RWPE1 (cell line): ENCODE data around the gene CD2AP.

Source experiments
- CTCF ChIA-PET: fragments of 350-600 bp; sonication (Branson Sonifier 250); formaldehyde crosslinking; extraction: SDS; loops from one replicate; lab custom pipeline; 2021; lab: Yijun Ruan, JAX
- POLR2A ChIA-PET: fragments of 400-600 bp; formaldehyde crosslinking; extraction: SDS; loops from one replicate; lab custom pipeline; 2020; ENCODE audit warnings: antibody characterized with exemption; ENCODE audit not compliant: low non-redundant PET; lab: Yijun Ruan, JAX
- DNase-seq: peaks from one replicate; pipeline ENCODE4 v3.0.0; 2012; ENCODE audit warnings: low spot score
- H3K27ac ChIP-seq: fragments of 450-650 bp; 2 replicates; pipeline ENCODE4 v1.5.1; 2017
- TF ChIP-seq, protein P1 (sequence below): fragments of 450-650 bp; conservative IDR thresholded peaks from 2 replicates; pipeline ENCODE4 v1.5.1; 2017; ENCODE audit warnings: low read depth, mild to moderate bottlenecking

Gene CD2AP

DNA sequence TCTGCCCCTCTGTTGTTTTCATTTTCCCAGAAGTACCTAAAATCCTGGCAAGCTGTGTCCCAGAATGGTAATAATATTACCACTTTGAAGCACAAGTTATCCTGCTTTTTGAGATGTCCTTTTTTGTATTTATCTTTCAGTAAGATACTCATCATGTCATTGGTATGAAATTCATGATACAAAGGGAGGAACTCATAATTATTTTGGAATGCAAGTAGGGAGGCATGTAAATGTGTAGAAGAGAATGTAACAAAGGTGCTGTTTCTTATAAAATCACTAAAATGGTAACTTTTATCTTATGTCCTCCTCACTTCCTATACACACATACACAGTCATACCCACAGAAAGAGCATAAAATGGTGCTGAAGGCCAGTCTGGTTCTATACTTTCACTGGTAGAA, 109.9 kb downstream of the CD2AP start:
- H3K27ac ChIP-seq, result no peak overlapping the region
- ChIA-PET CTCF (interaction anchor here (0.7 kb wide), 1 partner anchor 1814 kb away, joined by 4 read pairs; no protein-coding TSS in a partner anchor), POLR2A (no interaction called here)
- no peak for DNase-seq
- TF ChIP-seq, protein P1, sequence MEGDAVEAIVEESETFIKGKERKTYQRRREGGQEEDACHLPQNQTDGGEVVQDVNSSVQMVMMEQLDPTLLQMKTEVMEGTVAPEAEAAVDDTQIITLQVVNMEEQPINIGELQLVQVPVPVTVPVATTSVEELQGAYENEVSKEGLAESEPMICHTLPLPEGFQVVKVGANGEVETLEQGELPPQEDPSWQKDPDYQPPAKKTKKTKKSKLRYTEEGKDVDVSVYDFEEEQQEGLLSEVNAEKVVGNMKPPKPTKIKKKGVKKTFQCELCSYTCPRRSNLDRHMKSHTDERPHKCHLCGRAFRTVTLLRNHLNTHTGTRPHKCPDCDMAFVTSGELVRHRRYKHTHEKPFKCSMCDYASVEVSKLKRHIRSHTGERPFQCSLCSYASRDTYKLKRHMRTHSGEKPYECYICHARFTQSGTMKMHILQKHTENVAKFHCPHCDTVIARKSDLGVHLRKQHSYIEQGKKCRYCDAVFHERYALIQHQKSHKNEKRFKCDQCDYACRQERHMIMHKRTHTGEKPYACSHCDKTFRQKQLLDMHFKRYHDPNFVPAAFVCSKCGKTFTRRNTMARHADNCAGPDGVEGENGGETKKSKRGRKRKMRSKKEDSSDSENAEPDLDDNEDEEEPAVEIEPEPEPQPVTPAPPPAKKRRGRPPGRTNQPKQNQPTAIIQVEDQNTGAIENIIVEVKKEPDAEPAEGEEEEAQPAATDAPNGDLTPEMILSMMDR, result no peak

DNA sequence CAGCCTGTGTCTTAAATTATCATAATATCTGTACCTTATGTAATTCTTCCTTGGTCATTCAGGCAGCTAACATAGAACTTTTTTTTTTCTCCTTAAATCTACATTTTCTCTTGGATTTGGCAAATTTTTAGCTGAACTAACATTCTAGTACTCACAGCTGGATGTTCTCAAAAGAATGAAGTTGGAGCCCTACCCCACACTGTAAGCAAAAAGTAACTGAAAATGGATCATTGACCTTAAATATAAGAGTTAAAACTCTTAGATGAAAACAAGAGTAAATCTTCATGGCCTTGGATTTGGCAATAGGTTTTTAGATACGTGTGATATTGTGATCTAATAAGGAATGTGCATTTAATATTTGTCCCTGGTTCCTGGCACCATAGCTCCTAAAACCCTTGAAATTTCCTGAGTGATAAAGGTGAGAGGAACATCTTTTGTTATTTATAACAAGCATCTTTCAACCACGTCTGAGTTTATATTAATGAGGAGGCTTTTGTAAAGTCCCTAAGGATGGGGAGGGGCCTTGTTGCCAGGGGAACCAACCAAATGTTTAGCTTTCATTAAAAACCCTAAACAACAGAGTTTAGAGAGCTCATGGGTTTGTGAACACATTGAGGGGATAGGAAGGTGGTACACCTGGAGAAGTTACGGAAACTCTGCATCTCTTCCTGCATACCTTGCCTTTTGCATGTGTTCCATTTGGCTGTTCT, 114.7 kb downstream of the CD2AP start:
- TF ChIP-seq, protein P1, result no peak
- DNase-seq, result no peak
- POLR2A ChIA-PET, result no interaction called here
- H3K27ac ChIP-seq, result no peak overlapping the region
- CTCF ChIA-PET, result interaction anchor here (0.5 to 0.9 kb wide), 3 partner anchors 26 to 312 kb away, joined by 3 to 5 read pairs (median 4); no protein-coding TSS in a partner anchor

DNA sequence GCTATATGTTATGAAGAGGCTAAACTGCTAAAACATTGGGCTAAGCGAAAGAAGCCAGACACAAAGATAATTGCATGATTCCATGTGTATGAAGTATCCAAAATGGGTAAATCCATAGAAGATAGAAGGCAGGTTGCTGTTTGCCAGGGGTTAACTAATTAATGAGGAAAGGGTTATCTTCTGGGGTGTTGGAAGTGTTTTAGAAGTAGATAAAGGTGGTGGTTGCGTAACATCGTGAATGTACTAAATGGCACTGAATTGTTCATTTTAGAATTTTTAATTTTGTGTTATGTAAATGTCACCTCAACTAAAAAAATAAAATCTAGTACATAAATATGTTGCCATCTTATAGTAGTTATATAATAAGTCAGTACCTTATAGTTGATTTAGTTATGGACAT, 116.4 kb downstream of the CD2AP start:
- no peak for DNase-seq
- no peak overlapping the region for H3K27ac ChIP-seq
- POLR2A ChIA-PET, result no interaction called here
- CTCF ChIA-PET, result interaction anchor here (0.6 kb wide), 1 partner anchor 231 kb away, joined by 4 read pairs; no protein-coding TSS in a partner anchor
- TF ChIP-seq, protein P1, result no peak

DNA sequence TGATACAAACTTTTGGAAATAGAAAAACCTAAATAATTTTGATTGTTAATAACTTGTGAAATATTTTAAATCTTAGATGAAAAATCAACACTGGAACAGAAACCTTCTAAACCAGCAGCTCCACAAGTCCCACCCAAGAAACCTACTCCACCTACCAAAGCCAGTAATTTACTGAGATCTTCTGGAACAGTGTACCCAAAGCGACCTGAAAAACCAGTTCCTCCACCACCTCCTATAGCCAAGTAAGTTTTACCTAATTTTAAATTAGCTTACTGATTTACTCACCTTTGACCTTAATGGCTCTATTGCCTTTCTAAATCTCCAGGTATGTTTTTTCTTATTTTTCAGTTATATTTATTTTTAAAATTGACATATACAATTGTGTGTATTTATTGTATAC, 118.2 kb downstream of the CD2AP start:
- TF ChIP-seq, protein P1, result no peak
- POLR2A ChIA-PET, result no interaction called here
- no peak overlapping the region for H3K27ac ChIP-seq
- no peak for DNase-seq
- CTCF ChIA-PET, result no interaction called here

DNA sequence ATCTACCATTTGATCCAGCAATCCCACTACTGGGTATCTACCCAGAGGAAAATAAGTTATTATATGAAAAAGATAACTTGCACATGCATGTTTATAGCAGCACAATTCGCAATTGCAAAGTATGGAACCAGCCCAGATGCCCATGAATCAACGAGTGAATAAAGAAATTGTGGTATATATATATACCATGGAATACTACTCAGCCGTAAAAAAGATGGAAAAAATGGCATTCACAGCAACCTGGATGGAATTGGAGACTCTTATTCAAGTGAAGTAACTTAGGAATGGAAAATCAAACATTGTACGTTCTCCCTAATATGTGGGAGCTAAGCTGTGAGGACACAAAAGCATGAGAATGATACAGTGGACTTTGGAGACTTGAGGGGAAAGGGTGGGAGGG, 120.8 kb downstream of the CD2AP start:
- ChIA-PET CTCF (no interaction called here), POLR2A (no interaction called here)
- H3K27ac ChIP-seq, result no peak overlapping the region
- TF ChIP-seq, protein P1, result no peak
- no peak for DNase-seq

DNA sequence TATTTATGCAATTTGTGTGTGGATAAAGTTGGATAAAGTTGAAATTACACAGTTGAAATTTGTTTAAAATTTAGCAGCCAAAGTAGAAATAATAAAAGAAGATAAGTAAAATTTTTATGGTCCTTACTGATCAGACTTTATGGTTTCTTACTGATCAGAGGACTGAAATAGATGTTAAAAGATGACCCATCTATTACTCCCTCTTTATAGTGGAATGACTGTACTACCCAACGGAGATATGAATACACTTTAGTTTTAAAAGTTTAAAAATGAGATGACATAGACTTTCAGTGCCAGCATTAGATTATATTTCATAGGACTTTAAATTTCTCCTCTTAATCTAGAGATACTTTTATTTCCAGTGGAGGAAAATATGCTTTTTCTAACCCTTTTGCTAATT, 121.9 kb downstream of the CD2AP start:
- CTCF ChIA-PET, result interaction anchor here (0.6 kb wide), 2 partner anchors 47 to 186 kb away, joined by 3 to 4 read pairs; no protein-coding TSS in a partner anchor
- POLR2A ChIA-PET, result no interaction called here
- no peak for DNase-seq
- TF ChIP-seq, protein P1, result no peak
- H3K27ac ChIP-seq, result no peak overlapping the region
